GM18951 (cell line): ENCODE data around the gene SLC35D2.

Experiments used
- POLR2A ChIP-seq: IDR thresholded peaks from 4 replicates; pipeline ENCODE4 v1.6.1; 2011; ENCODE audit warnings: mild to moderate bottlenecking; ENCODE audit not compliant: insufficient read length, insufficient read depth; ENCODE audit errors: extremely low read depth
- in situ Hi-C: fragments of 300-500 bp; cut with MboI; formaldehyde crosslinking; loops from one replicate; pipeline ENCODE4 v1.12.0; 2022; ENCODE audit warnings: low sequenced_read_pairs, mixed read lengths, inconsistent platforms; ENCODE audit not compliant: unreplicated experiment

Gene SLC35D2

DNA sequence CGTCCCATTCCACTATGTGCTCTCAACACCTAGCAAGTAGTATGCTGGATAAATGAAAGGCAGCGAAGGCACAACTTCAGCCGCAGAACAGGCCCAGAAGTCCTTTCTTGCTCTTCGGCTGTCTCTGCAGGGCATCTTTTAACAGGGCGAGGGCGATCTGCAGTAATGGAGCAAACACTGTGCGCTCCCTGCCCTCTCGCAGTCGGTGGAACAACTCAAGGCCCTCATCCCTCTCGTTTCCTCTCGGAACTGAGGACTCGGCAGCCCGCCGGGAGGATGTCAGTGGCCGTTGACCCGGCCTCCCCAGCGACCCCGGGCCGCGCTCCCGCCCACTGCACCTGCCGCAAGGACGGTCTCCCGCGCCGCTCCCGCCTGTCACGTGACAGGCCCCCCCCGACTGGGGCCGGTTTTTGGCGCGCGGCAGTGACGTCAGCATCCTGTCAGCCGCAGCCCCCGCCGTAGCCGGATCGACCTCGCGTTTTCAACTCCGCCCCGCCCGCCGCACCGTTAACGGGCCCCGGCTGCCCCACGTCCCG, 33.6 kb upstream of the SLC35D2 start:
- peak; percentile 69 for TF ChIP-seq POLR2A
- in situ Hi-C loops = no loop called here

DNA sequence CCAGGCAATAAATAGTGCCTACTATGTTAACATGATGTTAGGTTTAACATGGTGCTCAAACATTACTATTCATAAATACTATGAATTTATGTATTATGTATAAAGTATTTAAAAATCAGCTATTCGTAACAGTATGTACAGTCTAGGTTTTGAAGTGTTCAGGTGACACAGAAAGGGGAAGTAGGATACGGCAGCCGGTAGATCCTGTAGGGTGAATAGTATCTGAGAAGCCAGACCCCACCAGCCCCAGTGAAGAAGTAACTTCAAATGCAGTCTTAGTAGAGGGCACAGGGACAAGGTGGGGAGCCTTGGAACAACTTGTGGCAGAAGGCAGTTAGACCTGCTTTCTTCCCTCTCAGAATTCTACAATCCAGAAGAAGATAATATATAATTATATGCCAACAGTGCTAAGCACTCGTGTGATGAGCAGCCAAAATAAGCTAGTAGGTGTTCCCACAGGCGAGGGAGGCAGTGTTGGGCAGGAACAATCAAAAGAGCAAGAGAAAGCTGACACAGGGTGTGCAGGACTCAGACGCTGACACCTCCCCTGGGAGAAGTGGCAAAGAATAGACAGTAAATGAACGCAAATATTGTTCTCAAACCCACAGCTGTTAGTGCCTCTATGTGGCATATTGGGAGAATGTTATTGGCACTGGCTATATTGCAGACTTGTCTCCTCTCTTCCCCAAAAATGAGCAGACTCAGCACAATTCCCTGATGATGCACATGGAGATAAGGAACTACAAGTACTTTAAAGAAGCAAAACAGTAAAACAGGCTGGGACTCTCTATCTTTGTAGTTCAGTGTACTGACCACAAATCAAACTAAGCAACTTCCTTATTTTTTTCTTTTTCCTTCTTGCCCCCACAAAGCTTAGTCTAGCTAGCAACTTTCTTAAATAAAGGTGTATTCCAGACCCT, 30.1 kb upstream of the SLC35D2 start:
- in situ Hi-C loops = no loop called here
- TF ChIP-seq POLR2A = peak; percentile 32

DNA sequence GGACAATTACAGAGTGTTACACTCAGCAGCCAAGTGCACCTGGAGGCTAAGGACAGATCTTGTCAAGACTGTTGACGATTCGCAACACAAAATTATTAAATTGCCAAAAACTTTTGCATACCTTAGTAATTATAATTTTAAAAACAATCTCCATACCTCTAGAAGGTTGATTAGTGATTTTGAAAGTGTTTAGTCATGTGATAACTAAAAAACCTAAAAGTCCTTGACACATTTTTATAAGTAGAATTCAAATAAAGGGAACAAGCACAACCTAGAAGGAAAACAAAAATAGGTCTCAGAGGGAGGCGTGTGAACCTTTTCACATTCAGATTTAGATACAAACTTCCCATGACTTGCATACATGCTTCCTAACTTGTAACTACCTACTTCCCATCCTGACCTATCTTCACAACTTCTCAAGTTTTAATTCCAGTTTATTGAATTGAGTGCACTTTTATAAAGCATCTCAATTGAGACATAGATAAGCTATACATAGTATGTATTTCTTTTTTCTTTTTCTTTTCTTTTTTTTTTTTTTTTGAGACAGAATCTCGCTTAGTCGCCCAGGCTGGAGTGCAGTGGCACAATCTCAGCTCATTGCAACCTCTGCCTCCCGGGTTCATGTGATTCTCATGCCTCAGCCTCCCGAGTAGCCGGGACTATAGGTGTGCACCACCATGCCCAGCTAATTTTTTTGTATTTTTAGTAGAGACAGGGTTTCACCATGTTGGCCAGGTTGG, 28.8 kb upstream of the SLC35D2 start:
- in situ Hi-C loops = no loop called here
- no peak for TF ChIP-seq POLR2A

DNA sequence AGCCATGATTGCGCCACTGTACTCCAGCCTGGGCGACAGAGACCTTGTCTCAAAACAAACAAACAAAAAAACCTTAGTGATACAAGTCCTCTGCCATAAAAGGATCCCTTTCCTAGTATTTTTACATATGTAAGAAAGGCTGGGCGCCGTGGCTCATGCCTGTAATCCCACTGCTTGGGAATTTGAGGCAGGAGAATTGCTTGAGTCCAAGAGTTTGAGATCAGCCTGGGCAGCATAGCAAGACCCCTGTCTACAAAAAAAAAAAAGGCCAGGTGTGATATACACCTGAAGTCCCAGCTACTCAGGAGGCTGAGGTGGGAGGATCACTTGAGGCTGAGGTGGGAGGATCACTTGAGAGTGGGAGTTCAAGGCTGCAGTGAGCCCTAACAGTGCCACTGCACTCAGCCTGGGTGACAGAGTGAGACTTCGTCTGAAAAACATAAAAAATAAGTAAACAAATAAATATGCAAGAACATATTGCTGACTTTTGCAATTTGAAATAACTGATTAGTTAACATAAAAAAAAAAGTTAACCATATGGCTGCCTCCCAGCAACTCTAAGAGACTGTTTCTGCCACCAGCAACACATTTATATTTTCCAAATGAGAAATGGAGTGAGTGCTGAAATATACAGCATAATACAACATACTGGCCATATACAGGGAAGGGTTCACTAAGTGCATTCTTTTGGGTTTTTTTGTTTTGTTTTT, 27.8 kb upstream of the SLC35D2 start:
- in situ Hi-C loops = no loop called here
- TF ChIP-seq POLR2A = no peak

DNA sequence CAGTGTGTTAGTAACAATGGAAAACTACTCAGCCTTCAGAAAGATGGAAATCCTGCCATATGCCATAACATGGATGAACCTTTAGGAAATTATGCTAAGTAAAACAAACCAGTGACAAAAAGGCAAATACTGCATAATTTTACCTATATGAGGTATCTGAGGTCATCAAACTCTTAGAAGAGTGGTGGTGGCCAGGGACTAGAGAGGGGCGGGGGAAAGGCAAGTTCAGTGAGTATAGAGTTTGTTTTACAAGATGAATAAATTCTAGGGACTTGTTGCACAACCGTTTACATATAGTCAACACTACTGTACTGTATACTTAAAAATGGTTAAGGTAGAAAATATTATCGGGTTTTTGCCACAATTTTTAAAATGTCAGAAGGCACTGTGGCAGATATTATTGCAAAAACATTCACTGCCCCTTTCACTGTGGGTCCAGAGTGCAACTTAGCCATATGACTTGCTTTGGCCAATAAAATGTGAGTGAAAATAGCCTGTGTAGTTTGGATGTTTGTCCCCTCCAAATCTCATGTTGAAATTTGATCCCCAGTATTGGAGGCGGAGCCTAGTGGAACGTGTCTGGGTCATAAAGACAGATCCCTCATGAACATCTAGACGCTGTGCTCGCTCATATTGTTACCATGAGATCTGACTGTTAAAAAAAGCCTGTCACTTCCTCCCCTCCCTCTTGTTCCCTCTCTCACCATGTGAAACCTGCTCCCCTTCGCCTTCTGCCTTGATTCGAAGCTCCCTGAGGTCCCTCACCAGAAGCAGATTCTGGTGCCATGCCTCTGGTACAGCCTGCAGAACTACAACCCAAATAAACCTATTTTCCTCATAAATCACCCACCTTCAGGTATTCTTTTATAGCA, 25.1 kb upstream of the SLC35D2 start:
- TF ChIP-seq POLR2A = no peak
- in situ Hi-C loops = no loop called here

DNA sequence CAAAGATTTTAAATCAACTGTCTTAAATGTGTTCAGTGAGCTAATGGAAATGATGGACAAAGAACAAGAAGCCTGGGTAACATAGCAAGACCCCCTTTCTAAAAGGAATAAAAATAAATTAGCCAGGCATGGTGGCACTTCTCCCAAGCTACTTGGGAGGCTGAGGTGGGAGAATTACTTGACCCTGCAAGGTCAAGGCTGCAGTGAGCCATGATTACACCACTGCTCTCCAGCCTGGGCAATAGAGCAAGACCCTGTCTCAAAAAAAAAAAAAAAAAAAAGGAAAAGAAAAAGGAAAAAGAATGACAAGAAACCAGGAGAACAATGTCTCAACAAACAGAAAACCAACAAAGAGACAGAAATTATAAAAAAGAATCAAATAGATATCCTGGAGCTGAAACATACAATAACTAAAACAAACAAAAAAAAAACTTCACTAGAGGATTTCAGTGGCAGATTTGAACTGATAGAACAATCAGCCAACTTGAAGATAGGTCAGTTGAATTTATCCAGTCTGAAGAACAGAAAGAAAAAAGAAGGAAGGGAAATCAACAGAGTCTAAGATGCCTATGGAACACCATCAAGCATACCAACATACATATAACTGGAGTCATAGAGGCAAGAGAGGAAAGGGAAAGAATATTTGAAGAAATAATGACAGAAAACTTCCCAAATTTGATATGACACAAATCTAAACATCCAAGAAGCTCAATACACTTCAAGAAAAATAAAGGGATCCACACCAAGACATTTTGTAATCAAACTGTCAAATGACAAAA, 16.8 kb upstream of the SLC35D2 start:
- in situ Hi-C loops = no loop called here
- TF ChIP-seq POLR2A = no peak

DNA sequence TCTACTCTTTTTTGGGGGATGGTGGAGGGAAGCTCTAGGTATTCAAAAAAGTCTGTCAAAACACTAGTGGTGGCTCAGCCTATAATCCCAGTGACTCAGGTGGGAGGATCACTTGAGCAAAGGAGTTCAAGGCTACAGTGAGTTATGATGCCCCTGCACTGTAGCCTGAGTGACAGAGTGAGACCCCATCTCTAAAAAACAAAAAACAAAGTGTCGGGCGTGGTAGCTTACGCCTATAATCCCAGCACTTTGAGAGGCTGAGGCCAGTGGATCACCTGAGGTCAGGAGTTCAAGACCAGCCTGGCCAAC, 15.8 kb upstream of the SLC35D2 start:
- no peak for TF ChIP-seq POLR2A
- in situ Hi-C loops = no loop called here

DNA sequence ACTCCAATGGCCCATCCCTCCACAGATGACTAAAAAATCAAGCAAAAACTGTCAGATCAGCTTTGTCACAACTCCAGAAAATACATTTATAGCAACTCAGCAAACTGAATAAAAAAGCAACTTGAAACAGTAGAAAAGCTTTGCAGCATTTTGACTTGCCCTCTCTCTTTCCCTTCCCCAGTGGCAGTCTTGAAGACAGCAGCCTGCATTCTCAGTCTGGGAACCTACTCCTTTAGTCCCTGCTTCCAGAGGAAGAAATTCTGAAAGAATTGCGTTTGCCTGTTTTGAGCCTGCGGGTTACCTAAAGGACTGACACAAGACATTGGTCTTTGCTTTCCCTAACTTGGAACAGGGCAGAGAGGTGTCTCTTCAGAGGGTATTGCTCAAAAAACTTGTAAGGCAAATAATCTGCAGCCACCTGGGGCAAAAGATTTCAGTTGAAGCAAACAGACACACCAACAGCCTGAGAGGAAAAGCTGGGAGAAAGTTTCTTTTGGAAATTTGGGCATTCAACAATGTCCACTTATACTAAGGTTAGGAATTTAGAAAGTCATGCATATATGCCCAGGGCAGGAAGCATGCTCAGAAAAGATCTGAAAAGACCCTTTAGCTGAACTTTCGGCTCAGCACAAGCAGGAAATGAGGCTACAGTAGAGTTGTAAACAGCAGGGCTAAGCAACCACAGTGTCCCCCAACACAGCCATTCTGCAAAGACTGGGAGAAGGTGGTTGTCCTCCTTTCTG, 15.2 kb upstream of the SLC35D2 start:
- TF ChIP-seq POLR2A = no peak
- in situ Hi-C loops = no loop called here

DNA sequence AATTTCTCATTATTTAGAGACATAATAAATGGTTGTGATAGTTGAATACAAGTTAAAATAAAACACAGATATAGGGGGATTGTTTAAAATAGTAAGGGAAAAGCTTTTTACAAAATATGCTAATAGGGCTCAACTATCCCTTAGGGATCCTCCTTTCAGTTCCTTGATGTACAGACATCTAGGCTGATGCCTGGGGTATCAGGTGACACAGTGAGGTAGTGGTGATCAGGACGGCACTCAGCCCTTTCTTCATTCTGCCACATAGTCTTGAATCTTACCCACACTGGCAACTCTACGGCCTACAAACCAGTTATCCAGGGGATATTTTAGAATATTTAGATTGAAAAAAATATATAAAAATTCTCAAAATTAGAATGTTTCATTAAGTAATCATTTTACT, 12.5 kb upstream of the SLC35D2 start:
- TF ChIP-seq POLR2A = no peak
- in situ Hi-C loops = no loop called here

DNA sequence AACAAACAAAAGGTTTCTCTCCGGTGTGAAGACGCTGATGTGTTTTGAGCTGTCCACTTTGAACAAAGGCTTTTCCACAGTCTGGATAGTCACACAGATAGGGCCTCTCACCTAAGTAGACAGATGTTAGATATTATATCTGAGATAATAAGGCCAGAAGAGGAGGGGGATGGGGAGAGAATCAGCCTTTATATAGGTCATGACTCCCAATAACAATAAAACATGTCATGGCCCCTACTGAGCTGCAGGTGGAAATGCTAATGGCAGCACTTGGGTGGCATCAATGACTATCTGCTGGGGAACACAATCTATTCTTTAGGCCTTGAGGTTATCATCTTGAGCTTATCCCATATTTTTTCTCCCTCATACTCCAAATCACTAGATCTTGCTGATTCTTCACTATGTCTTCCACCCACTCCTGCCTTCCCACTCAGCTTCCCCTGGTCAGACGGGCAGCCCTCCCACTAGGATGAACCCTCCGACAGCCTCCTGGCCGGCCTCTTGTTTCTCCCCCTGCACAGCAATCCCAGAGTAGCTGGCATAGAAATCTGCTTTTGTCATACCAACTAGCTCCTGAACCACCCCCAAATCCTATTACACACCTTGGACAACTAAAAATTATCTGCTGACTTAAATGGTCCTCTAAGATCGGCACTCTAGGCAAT, 11.5 kb upstream of the SLC35D2 start:
- TF ChIP-seq POLR2A = no peak
- in situ Hi-C loops = no loop called here

DNA sequence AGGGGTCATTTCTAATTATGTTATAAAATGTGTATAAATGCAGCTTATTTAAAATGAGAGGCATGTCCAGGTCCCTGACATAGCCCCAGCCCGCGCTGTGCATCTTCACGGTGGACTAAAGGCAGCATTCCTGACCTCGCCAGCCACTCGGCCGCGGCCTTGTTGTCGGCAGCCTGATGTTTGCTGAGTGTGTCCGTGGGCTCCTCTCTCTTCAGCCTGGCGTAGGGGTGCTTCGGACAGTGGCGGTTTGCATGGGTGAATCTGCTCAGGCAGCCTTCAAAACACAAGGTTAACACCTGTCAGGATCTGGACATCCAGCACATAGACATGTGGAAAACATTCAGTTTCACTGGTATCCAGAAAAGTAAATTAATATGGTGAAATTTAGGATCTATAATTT, 8.8 kb upstream of the SLC35D2 start:
- in situ Hi-C loops = no loop called here

More for the DNA sequence above, 8.8 kb upstream of the SLC35D2 start:
- no peak for TF ChIP-seq POLR2A
